HCT116 (cell line): Measurements from ENCODE around the gene LRRC2. TPM values are rescaled to one million over a fixed set of nuclear protein-coding genes. Genes with fewer than 3 reads are reported as not detected.

Source experiments
- ATAC-seq: fragments of 200-7000 bp; cut with Tn5 transposase; 2 replicates; pipeline ENCODE4 v1.9.1; 2020; ENCODE audit warnings: mild to moderate bottlenecking, moderate library complexity
- BruUV-seq: library from RNA; stranded (reverse); fragments of 400-500 nt; replicated peaks from 2 replicates; lab custom pipeline; 2021; lab: Mats Ljungman, UMichigan
- CTCF ChIA-PET: fragments of 300-600 bp; sonication (Branson Sonifier 250); formaldehyde crosslinking; loops from one replicate; lab custom pipeline; 2021; ENCODE audit warnings: antibody characterized with exemption; lab: Charles Lee
- POLR2A ChIA-PET: fragments of 300-600, 350-600 bp; sonication (Branson Sonifier 250); formaldehyde crosslinking; loops from one replicate; lab custom pipeline; 2021; ENCODE audit warnings: antibody characterized with exemption; lab: Charles Lee
- RAD21 ChIA-PET, 2 experiments: fragments of 300-600 bp; sonication (Branson Sonifier 250); formaldehyde crosslinking; loops; one replicate each; lab custom pipeline; 2023; ENCODE audit warnings: low total read pairs in 2 of 2; ENCODE audit not compliant: uncharacterized antibody in 2 of 2, unreplicated experiment in 2 of 2, low non-redundant PET in 1 of 2; lab: Charles Lee
- DNase-seq: peaks from one replicate; pipeline ENCODE4 v3.0.0-alpha.2; 2010; ENCODE audit warnings: low read depth, low spot score
- H2AFZ ChIP-seq: fragments of 200-600 bp; shearing (Covaris generic), sonication (generic); 2 replicates; pipeline ENCODE4 v1.6.1; 2017; ENCODE audit warnings: low read depth, mixed run types, mixed read lengths, antibody characterized with exemption, low read length; ENCODE audit not compliant: poor library complexity, severe bottlenecking
- H3K27ac ChIP-seq: 2 replicates; pipeline ENCODE4 v1.5.1; 2012; ENCODE audit warnings: low read depth, low read length
- H3K27me3 ChIP-seq: fragments of 200-600 bp; sonication (generic); 2 replicates; pipeline ENCODE4 v1.6.1; 2016; ENCODE audit warnings: mixed run types, low read length, mixed read lengths; ENCODE audit not compliant: insufficient read depth
- H3K36me3 ChIP-seq, 2 experiments: fragments of 200-500 bp in 1 of 2; fragments of 200-600 bp in 1 of 2; sonication (Bioruptor generic) in 1 of 2; sonication (generic) in 1 of 2; 2 replicates each; pipeline versions ENCODE4 v1.5.1 to v1.6.1; 2014 to 2016; ENCODE audit warnings: low read length in 2 of 2, inconsistent platforms in 1 of 2, mixed read lengths in 1 of 2, mixed run types in 1 of 2; ENCODE audit not compliant: insufficient read depth in 2 of 2, control insufficient read depth in 1 of 2
- H3K4me1 ChIP-seq, 2 experiments: fragments of 200-600 bp in 1 of 2; sonication (generic) in 1 of 2; 2 replicates each; pipeline versions ENCODE4 v1.5.1 to v1.6.1; 2012 to 2017; ENCODE audit warnings: low read length in 2 of 2, inconsistent platforms in 1 of 2, mild to moderate bottlenecking in 1 of 2, mixed read lengths in 1 of 2, mixed run types in 1 of 2, moderate library complexity in 1 of 2; ENCODE audit not compliant: insufficient read depth in 2 of 2, control insufficient read depth in 1 of 2
- H3K4me2 ChIP-seq: fragments of 200-600 bp; sonication (generic); 2 replicates; pipeline ENCODE4 v1.6.1; 2017; ENCODE audit warnings: mixed run types, low read length, mixed read lengths
- H3K4me3 ChIP-seq, 2 experiments: fragments of 200-600 bp in 1 of 2; sonication (generic) in 1 of 2; replicated peaks in 1 of 2; 2 replicates each; pipeline ENCODE4 v1.5.1; 2011 to 2016; ENCODE audit warnings: low read length in 2 of 2, control low read depth in 1 of 2, low read depth in 1 of 2, mild to moderate bottlenecking in 1 of 2, mixed read lengths in 1 of 2, mixed run types in 1 of 2
- H3K79me2 ChIP-seq: fragments of 200-600 bp; sonication (generic); 2 replicates; pipeline ENCODE4 v1.6.1; 2017; ENCODE audit warnings: mild to moderate bottlenecking, mixed run types, low read length, moderate library complexity, mixed read lengths; ENCODE audit not compliant: insufficient read depth
- H3K9ac ChIP-seq: fragments of 200-600 bp; sonication (generic); 2 replicates; pipeline ENCODE4 v1.6.1; 2016; ENCODE audit warnings: low read length, mixed read lengths
- H3K9me2 ChIP-seq: fragments of 200-600 bp; sonication (generic), shearing (Covaris generic); 2 replicates; pipeline ENCODE4 v1.6.1; 2017; ENCODE audit warnings: mixed run types, mild to moderate bottlenecking, moderate library complexity; ENCODE audit not compliant: insufficient read depth
- H3K9me3 ChIP-seq, 2 experiments: fragments of 200-500 bp in 1 of 2; fragments of 200-600 bp in 1 of 2; sonication (Bioruptor generic) in 1 of 2; sonication (generic) in 1 of 2; 2 replicates each; pipeline ENCODE4 v1.6.1; 2014 to 2017; ENCODE audit warnings: low read length in 2 of 2, mixed read lengths in 2 of 2, inconsistent platforms in 1 of 2, low read depth in 1 of 2, mild to moderate bottlenecking in 1 of 2, mixed run types in 1 of 2, moderate library complexity in 1 of 2; ENCODE audit not compliant: control insufficient read depth in 1 of 2, insufficient read depth in 1 of 2
- H4K20me1 ChIP-seq: fragments of 200-600 bp; sonication (generic), shearing (Covaris generic); 2 replicates; pipeline ENCODE4 v1.6.1; 2017; ENCODE audit warnings: mixed run types, mild to moderate bottlenecking, moderate library complexity; ENCODE audit not compliant: insufficient read depth
- CBX3 ChIP-seq: IDR thresholded peaks from 2 replicates; pipeline ENCODE4 v1.6.1; 2012; ENCODE audit warnings: low read depth
- CEBPB ChIP-seq: IDR thresholded peaks from 2 replicates; pipeline ENCODE4 v1.6.1; 2012; ENCODE audit warnings: low read depth
- EGR1 ChIP-seq: IDR thresholded peaks from 2 replicates; pipeline ENCODE4 v1.6.1; 2012; ENCODE audit warnings: low read depth
- EZH2 ChIP-seq: fragments of 200-600 bp; sonication (generic); IDR thresholded peaks from 2 replicates; pipeline ENCODE4 v1.6.1; 2017; ENCODE audit warnings: antibody characterized with exemption, mixed run types
- EZH2phosphoT487 ChIP-seq: fragments of 200-600 bp; IDR thresholded peaks from 2 replicates; pipeline ENCODE4 v1.6.1; 2018; ENCODE audit warnings: antibody characterized with exemption, borderline replicate concordance
- FOSL1 ChIP-seq: IDR thresholded peaks from 2 replicates; pipeline ENCODE4 v1.6.1; 2012; ENCODE audit warnings: low read depth
- POLR2AphosphoS5 ChIP-seq: IDR thresholded peaks from 2 replicates; pipeline ENCODE4 v1.6.1; 2011; ENCODE audit warnings: mild to moderate bottlenecking, low read depth, low read length, moderate library complexity
- RAD21 ChIP-seq: IDR thresholded peaks from 2 replicates; pipeline ENCODE4 v1.6.1; 2012; ENCODE audit warnings: low read depth, mild to moderate bottlenecking
- SIN3A ChIP-seq: IDR thresholded peaks from 2 replicates; pipeline ENCODE4 v1.6.1; 2012; ENCODE audit warnings: low read depth
- SP1 ChIP-seq: IDR thresholded peaks from 2 replicates; pipeline ENCODE4 v1.6.1; 2012; ENCODE audit warnings: low read depth
- SRF ChIP-seq: IDR thresholded peaks from 2 replicates; pipeline ENCODE4 v1.6.1; 2012; ENCODE audit warnings: low read depth
- TCF7L2 ChIP-seq: IDR thresholded peaks from 2 replicates; pipeline ENCODE4 v1.7.0; 2011; ENCODE audit warnings: borderline replicate concordance, inconsistent platforms; ENCODE audit not compliant: insufficient read depth, insufficient read length; ENCODE audit errors: extremely low read depth
- YY1 ChIP-seq: IDR thresholded peaks from 2 replicates; pipeline ENCODE4 v1.6.1; 2011; ENCODE audit warnings: low read length, low read depth, moderate library complexity, mild to moderate bottlenecking; ENCODE audit not compliant: insufficient replicate concordance; ENCODE audit errors: extremely low read depth
- ZFX ChIP-seq: fragments of 450-650 bp; IDR thresholded peaks from 2 replicates; pipeline ENCODE4 v1.6.1; 2017
- ZNF274 ChIP-seq: fragments of 200-500 bp; sonication (Bioruptor generic); IDR thresholded peaks from 2 replicates; pipeline ENCODE4 v1.6.1; 2014; ENCODE audit warnings: mild to moderate bottlenecking, low read depth, low read length, inconsistent platforms
- intact Hi-C: fragments of 100-400 bp; cut with micrococcal nuclease; formaldehyde crosslinking; loops from 2 replicates; pipeline ENCODE4 v1.10.0; 2022
- total RNA-seq: library from RNA; stranded (reverse); gene quantifications from one replicate; pipeline ENCODE4 v1.2.1, GENCODE V29; 2021; ENCODE audit not compliant: unreplicated experiment
- TF ChIP-seq, protein P1 (sequence below): IDR thresholded peaks from 2 replicates; pipeline ENCODE4 v1.6.1; 2012; ENCODE audit warnings: low read depth
- TF ChIP-seq, protein P2 (sequence below): IDR thresholded peaks from 2 replicates; pipeline ENCODE4 v1.6.1; 2012

Gene LRRC2
- total RNA-seq, 1 experiment from 2014 or later, result not detected

DNA sequence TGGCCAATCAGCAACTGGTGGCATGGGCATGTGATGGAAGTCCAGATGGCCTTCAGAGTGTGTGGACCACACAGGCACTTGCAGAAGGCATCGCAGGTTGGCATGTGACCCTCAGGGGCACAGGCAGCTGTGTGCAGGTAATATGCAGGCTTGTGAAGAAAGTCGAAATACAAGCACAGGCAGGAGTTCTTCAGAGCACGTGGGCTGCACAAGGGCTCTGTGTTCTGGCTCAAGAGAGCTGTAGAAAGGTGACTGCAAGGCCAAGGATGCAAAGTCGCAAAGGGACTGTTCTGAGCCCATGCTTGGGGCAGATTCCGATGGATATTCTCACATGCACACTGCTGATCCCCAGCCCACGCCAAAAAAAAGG is 8.3 kb downstream of the LRRC2 start:
- Histone ChIP-seq H3K27ac (peak overlapping the region; percentile 14; the same call in 1 of the 2 replicates), H3K27me3 (no peaks in the 10 kb centered on the region), H4K20me1 (no peaks in the 10 kb centered on the region), H2AFZ (peak overlapping the region; percentile 94), H3K9me2 (no peaks in the 10 kb centered on the region), H3K79me2 (no peaks in the 10 kb centered on the region), H3K4me3 (no peak overlapping the region), H3K9ac (no peak overlapping the region), H3K36me3 (no peaks in the 10 kb centered on the region), H3K4me2 (peak overlapping the region; percentile 84), H3K9me3 (no peaks in the 10 kb centered on the region), H3K4me1 (peaks cover 3 to 26% of the 10 kb centered on the region in 2 experiments; a peak in 3 of 4 replicates)
- ATAC-seq, result peak; percentile 2; the same call in 1 of the 2 replicates
- RAD21 ChIA-PET, result interaction anchor here (0.9 to 2.0 kb wide), 6 partner anchors 69 to 185 kb away, joined by 3 to 21 read pairs (median 3); no protein-coding TSS in a partner anchor
- BruUV-seq, result no TSS peak
- TF ChIP-seq CEBPB (no peak), EZH2phosphoT487 (no peak), POLR2AphosphoS5 (no peak), SIN3A (no peak), YY1 (no peak), SP1 (no peak), TCF7L2 (no peak), CBX3 (no peak), SRF (no peak), ZNF274 (no peak), RAD21 (no peak), ZFX (no peak), FOSL1 (no peak), EGR1 (no peak), EZH2 (no peak)
- TF ChIP-seq, protein P1, sequence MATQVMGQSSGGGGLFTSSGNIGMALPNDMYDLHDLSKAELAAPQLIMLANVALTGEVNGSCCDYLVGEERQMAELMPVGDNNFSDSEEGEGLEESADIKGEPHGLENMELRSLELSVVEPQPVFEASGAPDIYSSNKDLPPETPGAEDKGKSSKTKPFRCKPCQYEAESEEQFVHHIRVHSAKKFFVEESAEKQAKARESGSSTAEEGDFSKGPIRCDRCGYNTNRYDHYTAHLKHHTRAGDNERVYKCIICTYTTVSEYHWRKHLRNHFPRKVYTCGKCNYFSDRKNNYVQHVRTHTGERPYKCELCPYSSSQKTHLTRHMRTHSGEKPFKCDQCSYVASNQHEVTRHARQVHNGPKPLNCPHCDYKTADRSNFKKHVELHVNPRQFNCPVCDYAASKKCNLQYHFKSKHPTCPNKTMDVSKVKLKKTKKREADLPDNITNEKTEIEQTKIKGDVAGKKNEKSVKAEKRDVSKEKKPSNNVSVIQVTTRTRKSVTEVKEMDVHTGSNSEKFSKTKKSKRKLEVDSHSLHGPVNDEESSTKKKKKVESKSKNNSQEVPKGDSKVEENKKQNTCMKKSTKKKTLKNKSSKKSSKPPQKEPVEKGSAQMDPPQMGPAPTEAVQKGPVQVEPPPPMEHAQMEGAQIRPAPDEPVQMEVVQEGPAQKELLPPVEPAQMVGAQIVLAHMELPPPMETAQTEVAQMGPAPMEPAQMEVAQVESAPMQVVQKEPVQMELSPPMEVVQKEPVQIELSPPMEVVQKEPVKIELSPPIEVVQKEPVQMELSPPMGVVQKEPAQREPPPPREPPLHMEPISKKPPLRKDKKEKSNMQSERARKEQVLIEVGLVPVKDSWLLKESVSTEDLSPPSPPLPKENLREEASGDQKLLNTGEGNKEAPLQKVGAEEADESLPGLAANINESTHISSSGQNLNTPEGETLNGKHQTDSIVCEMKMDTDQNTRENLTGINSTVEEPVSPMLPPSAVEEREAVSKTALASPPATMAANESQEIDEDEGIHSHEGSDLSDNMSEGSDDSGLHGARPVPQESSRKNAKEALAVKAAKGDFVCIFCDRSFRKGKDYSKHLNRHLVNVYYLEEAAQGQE, result no peak
- TF ChIP-seq, protein P2, sequence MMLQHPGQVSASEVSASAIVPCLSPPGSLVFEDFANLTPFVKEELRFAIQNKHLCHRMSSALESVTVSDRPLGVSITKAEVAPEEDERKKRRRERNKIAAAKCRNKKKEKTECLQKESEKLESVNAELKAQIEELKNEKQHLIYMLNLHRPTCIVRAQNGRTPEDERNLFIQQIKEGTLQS, result no peak
- DNase-seq, result no peak
- POLR2A ChIA-PET, result interaction anchor here (0.7 to 1.5 kb wide), 3 partner anchors 15 to 69 kb away, joined by 3 to 7 read pairs (median 4); no protein-coding TSS in a partner anchor
- CTCF ChIA-PET, result interaction anchor here (1.0 to 4.4 kb wide), 20 partner anchors 8 to 898 kb away, joined by 3 to 144 read pairs (median 6); partner anchors contain the start of gene RTP3
- intact Hi-C loops, result loop anchor here (1.0 to 5.0 kb wide), 4 partner anchors 61 to 620 kb away; partner anchors contain the start of genes CCR5 and RTP3
